ENCODE results near the gene ZFAND6. TPM values are rescaled to one million over a fixed set of nuclear protein-coding genes. Genes with fewer than 3 reads are reported as not detected.

Gene ZFAND6
- total and polyA plus RNA-seq, 2 experiments from 2014 or later: 104 to 187 TPM

DNA sequence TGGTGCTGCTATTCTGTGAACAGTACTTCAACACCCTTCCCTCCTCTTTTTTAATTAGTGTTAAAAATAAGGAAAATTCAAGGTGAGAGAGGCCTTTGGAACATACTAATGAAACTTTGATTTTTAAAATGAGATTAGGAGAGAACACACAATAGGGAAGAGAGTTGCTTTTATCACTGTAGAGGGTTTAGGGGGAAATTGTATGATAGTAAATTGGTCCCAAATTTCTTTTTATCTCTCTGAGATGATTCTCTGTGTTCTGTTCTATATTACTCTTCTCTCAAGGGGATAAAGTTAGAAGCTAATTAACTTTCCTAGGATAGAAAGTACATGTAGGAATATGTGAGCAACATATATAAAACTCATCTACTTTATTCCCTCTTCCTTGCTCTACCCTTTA is 40.8 kb downstream of the ZFAND6 start:
- Histone ChIP-seq H2AFZ (no peak overlapping the region), H3K27me3 (no peaks in the 10 kb centered on the region), H3K4me3 (no peak overlapping the region), H3K27ac (no peak overlapping the region), H3K36me3 (replicated peaks; ENCODE audit: insufficient read depth, low read depth) (no peaks in the 10 kb centered on the region), H3K79me2 (peaks cover 92% of the 10 kb centered on the region), H4K20me1 (ENCODE audit: insufficient read depth, poor library complexity, severe bottlenecking) (peaks cover 56% of the 10 kb centered on the region), H3K9me3 (ENCODE audit: low read depth) (no peaks in the 10 kb centered on the region), H3K9me2 (replicated peaks; ENCODE audit: insufficient read depth) (no peaks in the 10 kb centered on the region), H3K4me1 (ENCODE audit: insufficient read depth) (peaks cover 11% of the 10 kb centered on the region), H3K4me2 (no peak overlapping the region)
- TF ChIP-seq, protein P1, sequence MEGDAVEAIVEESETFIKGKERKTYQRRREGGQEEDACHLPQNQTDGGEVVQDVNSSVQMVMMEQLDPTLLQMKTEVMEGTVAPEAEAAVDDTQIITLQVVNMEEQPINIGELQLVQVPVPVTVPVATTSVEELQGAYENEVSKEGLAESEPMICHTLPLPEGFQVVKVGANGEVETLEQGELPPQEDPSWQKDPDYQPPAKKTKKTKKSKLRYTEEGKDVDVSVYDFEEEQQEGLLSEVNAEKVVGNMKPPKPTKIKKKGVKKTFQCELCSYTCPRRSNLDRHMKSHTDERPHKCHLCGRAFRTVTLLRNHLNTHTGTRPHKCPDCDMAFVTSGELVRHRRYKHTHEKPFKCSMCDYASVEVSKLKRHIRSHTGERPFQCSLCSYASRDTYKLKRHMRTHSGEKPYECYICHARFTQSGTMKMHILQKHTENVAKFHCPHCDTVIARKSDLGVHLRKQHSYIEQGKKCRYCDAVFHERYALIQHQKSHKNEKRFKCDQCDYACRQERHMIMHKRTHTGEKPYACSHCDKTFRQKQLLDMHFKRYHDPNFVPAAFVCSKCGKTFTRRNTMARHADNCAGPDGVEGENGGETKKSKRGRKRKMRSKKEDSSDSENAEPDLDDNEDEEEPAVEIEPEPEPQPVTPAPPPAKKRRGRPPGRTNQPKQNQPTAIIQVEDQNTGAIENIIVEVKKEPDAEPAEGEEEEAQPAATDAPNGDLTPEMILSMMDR (IDR thresholded peaks at IDR 0.05; ENCODE audit: poor library complexity): no peak
- no peak for TF ChIP-seq EZH2phosphoT487 (IDR thresholded peaks at IDR 0.05; ENCODE audit: low read depth, severe bottlenecking, unreplicated experiment)
- no peak for TF ChIP-seq EZH2 (IDR thresholded peaks at IDR 0.05; ENCODE audit: borderline replicate concordance)
- DNase-seq (ENCODE audit: low spot score): no peak

- Histone ChIP-seq H3K4me3 (no peak overlapping the region), H3K9me3 (ENCODE audit: low read depth) (no peaks in the 10 kb centered on the region), H3K27me3 (no peaks in the 10 kb centered on the region), H3K4me1 (ENCODE audit: insufficient read depth) (peaks cover 20% of the 10 kb centered on the region), H3K36me3 (replicated peaks; ENCODE audit: insufficient read depth, low read depth) (no peaks in the 10 kb centered on the region), H3K79me2 (peaks cover 91% of the 10 kb centered on the region), H3K27ac (peak overlapping the region; percentile 63), H3K9me2 (replicated peaks; ENCODE audit: insufficient read depth) (no peaks in the 10 kb centered on the region), H4K20me1 (ENCODE audit: insufficient read depth, poor library complexity, severe bottlenecking) (peaks cover 48% of the 10 kb centered on the region), H2AFZ (no peak overlapping the region), H3K4me2 (peak overlapping the region; percentile 18)
- peak; percentile 16 for DNase-seq (ENCODE audit: low spot score)
- TF ChIP-seq, protein P1 (IDR thresholded peaks at IDR 0.05; ENCODE audit: poor library complexity): no peak
- TF ChIP-seq EZH2 (IDR thresholded peaks at IDR 0.05; ENCODE audit: borderline replicate concordance) (no peak), EZH2phosphoT487 (IDR thresholded peaks at IDR 0.05; ENCODE audit: low read depth, severe bottlenecking, unreplicated experiment) (no peak)
- WGBS (ENCODE audit: low lambda C conversion rate, missing lambda C conversion rate): 43% methylated on average over 3 of the region's 3 CpGs
Measured at GRCh38 chr15:80105193-80105592, 45.7 kb downstream of the ZFAND6 start.

DNA sequence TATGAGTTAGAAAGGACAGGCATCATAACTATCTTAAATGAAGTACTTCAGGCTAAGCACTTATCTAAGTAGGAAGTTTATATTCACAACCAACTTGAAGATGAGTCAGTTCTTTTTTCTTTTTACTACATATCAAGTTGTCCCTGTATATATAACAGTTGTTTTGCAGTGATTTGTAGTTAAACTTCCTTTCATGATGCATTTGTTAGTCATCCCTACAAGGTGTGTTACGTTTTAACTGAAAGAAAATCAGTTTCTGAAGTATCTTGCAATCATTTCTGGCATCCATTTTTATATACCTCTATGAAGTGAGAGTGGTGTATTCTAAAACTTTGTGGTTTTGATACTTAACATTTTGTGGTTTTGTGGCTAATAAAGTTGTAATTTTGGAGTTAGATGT is 46.1 kb downstream of the ZFAND6 start:
- Histone ChIP-seq H3K9me3 (ENCODE audit: low read depth) (no peaks in the 10 kb centered on the region), H3K36me3 (replicated peaks; ENCODE audit: insufficient read depth, low read depth) (no peaks in the 10 kb centered on the region), H2AFZ (no peak overlapping the region), H3K79me2 (peaks cover 91% of the 10 kb centered on the region), H3K27ac (peak overlapping the region; percentile 63), H3K4me2 (peak overlapping the region; percentile 18), H3K4me1 (ENCODE audit: insufficient read depth) (peaks cover 20% of the 10 kb centered on the region), H3K9me2 (replicated peaks; ENCODE audit: insufficient read depth) (no peaks in the 10 kb centered on the region), H3K4me3 (no peak overlapping the region), H3K27me3 (no peaks in the 10 kb centered on the region), H4K20me1 (ENCODE audit: insufficient read depth, poor library complexity, severe bottlenecking) (peaks cover 47% of the 10 kb centered on the region)
- TF ChIP-seq, protein P1 (IDR thresholded peaks at IDR 0.05; ENCODE audit: poor library complexity): no peak
- TF ChIP-seq EZH2 (IDR thresholded peaks at IDR 0.05; ENCODE audit: borderline replicate concordance) (no peak), EZH2phosphoT487 (IDR thresholded peaks at IDR 0.05; ENCODE audit: low read depth, severe bottlenecking, unreplicated experiment) (no peak)
- 40% methylated on average over 1 of the region's 1 CpG for WGBS (ENCODE audit: low lambda C conversion rate, missing lambda C conversion rate)
- no peak for DNase-seq (ENCODE audit: low spot score)

DNA sequence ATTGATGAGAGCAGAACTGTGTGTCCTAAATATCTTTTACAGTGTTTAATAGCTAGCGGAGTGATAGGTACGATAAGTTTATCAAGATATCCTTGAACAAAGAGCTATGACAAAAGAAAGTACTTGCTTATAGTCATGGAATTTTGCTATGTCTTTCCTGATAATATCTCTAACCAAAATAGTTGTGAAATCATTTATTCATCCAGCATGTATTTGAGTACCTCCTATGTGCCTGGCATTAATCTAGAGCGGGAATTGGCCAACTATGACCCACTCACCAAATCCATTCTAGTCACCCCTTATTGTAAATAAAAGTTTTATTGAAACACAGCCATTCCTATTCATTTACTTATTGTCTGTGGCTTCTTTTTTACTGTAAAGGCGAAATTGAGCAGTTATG is 46.6 kb downstream of the ZFAND6 start:
- 93% methylated on average over 4 of the region's 4 CpGs for WGBS (ENCODE audit: low lambda C conversion rate, missing lambda C conversion rate)
- Histone ChIP-seq H4K20me1 (ENCODE audit: insufficient read depth, poor library complexity, severe bottlenecking) (peaks cover 47% of the 10 kb centered on the region), H3K4me2 (peak overlapping the region; percentile 18)

More for the DNA sequence above, 46.6 kb downstream of the ZFAND6 start:
- no peak for DNase-seq (ENCODE audit: low spot score)
- peak overlapping the region; percentile 63 for H3K27ac ChIP-seq
- H3K27me3 ChIP-seq: no peaks in the 10 kb centered on the region
- H3K79me2 ChIP-seq: peaks cover 91% of the 10 kb centered on the region
- H3K9me3 ChIP-seq (ENCODE audit: low read depth): no peaks in the 10 kb centered on the region
- TF ChIP-seq EZH2 (IDR thresholded peaks at IDR 0.05; ENCODE audit: borderline replicate concordance): no peak
- no peak for TF ChIP-seq EZH2phosphoT487 (IDR thresholded peaks at IDR 0.05; ENCODE audit: low read depth, severe bottlenecking, unreplicated experiment)
- TF ChIP-seq, protein P1 (IDR thresholded peaks at IDR 0.05; ENCODE audit: poor library complexity): no peak
- H2AFZ ChIP-seq: no peak overlapping the region
- H3K9me2 ChIP-seq (replicated peaks; ENCODE audit: insufficient read depth): no peaks in the 10 kb centered on the region
- H3K4me3 ChIP-seq: no peak overlapping the region
- no peaks in the 10 kb centered on the region for H3K36me3 ChIP-seq (replicated peaks; ENCODE audit: insufficient read depth, low read depth)
- peaks cover 20% of the 10 kb centered on the region for H3K4me1 ChIP-seq (ENCODE audit: insufficient read depth)
